GM12891 (cell line): ENCODE data around the gene SELENOS.

Experiments
- POLR2A ChIP-seq: IDR thresholded peaks from 2 replicates; pipeline ENCODE4 v1.6.1; 2011; ENCODE audit warnings: low read depth, low read length, control low read depth
- SPI1 ChIP-seq: IDR thresholded peaks from 2 replicates; pipeline ENCODE4 v1.6.1; 2011; ENCODE audit warnings: low read depth, low read length, control low read depth

- TF ChIP-seq SPI1 (no peak), POLR2A (no peak)
Measured at GRCh38 chr15:101320501-101321052, 43.3 kb upstream of the SELENOS start.
